ENCODE results near the gene ST6GAL1.

DNA sequence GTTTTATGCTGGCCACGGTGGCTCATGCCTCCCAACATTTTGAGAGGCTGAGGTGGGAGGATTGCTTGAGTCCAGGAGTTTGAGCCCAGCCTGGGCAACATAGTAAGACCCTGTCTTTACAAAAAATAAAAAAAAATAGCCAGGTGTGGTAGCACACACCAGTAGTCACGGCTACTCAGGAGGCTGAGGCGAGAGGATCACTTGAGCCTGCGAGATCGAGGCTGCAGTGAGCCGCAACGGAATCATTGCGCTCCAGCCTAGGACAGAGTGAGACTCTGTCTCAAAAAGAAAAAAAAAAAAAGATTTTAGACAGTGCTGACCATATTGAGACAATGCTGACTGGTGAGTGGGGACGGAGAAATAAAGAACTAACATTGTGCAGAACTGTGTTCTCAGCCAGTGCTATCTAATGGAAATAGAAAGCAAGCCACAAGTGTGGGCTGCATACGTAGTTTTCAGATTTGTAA, 67.2 kb downstream of the ST6GAL1 start:
- TF ChIP-seq POLR2A (IDR thresholded peaks at IDR 0.05): no peak
- TF ChIP-seq, protein P1, sequence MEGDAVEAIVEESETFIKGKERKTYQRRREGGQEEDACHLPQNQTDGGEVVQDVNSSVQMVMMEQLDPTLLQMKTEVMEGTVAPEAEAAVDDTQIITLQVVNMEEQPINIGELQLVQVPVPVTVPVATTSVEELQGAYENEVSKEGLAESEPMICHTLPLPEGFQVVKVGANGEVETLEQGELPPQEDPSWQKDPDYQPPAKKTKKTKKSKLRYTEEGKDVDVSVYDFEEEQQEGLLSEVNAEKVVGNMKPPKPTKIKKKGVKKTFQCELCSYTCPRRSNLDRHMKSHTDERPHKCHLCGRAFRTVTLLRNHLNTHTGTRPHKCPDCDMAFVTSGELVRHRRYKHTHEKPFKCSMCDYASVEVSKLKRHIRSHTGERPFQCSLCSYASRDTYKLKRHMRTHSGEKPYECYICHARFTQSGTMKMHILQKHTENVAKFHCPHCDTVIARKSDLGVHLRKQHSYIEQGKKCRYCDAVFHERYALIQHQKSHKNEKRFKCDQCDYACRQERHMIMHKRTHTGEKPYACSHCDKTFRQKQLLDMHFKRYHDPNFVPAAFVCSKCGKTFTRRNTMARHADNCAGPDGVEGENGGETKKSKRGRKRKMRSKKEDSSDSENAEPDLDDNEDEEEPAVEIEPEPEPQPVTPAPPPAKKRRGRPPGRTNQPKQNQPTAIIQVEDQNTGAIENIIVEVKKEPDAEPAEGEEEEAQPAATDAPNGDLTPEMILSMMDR (IDR thresholded peaks at IDR 0.05): no peak

All from uterus (tissue), 2 donors.